SK-N-SH treated with all-trans-retinoic acid at 6 μM for 48 hours (cell line): Measurements from ENCODE around the gene MTNR1A.

Experiments
- ATAC-seq: fragments of 200-7000 bp; cut with Tn5 transposase; 3 replicates; pipeline ENCODE4 v1.9.1; 2020; ENCODE audit warnings: mild to moderate bottlenecking, moderate library complexity
- ARNTL ChIP-seq: fragments of 450-650 bp; formaldehyde crosslinking; IDR thresholded peaks from 2 replicates; pipeline ENCODE4 v1.5.0; 2020; ENCODE audit warnings: low read depth, mild to moderate bottlenecking, moderate library complexity, borderline replicate concordance
- BACH2 ChIP-seq: fragments of 250-450 bp; sonication (Bioruptor Pico); IDR thresholded peaks from 2 replicates; pipeline ENCODE4 v1.9.0; 2021; ENCODE audit warnings: mild to moderate bottlenecking, borderline replicate concordance
- CREB5 ChIP-seq: fragments of 250-450 bp; sonication (Bioruptor Pico); IDR thresholded peaks from 2 replicates; pipeline ENCODE4 v1.5.1; 2020; ENCODE audit warnings: low read depth, mild to moderate bottlenecking, moderate library complexity
- CSDC2 ChIP-seq: fragments of 250-450 bp; sonication (Bioruptor Pico); IDR thresholded peaks from 2 replicates; pipeline ENCODE4 v1.5.0; 2020; ENCODE audit warnings: mild to moderate bottlenecking, moderate library complexity
- CSRNP3 ChIP-seq: fragments of 250-450 bp; sonication (Bioruptor Pico); IDR thresholded peaks from 2 replicates; pipeline ENCODE4 v1.5.1; 2021; ENCODE audit warnings: mild to moderate bottlenecking, moderate library complexity
- ESRRG ChIP-seq: fragments of 250-450 bp; sonication (Bioruptor Pico); IDR thresholded peaks from 2 replicates; pipeline ENCODE4 v1.6.1; 2021; ENCODE audit warnings: mild to moderate bottlenecking
- ISL1 ChIP-seq: fragments of 250-450 bp; sonication (Bioruptor Pico); IDR thresholded peaks from 2 replicates; pipeline ENCODE4 v2.1.2; 2022; ENCODE audit warnings: mild to moderate bottlenecking, moderate library complexity
- OSR1 ChIP-seq: fragments of 250-450 bp; sonication (Bioruptor Pico); IDR thresholded peaks from 2 replicates; pipeline ENCODE4 v1.8.0; 2022; ENCODE audit warnings: moderate library complexity, mild to moderate bottlenecking, inconsistent platforms
- PATZ1 ChIP-seq: fragments of 250-450 bp; sonication (Bioruptor Pico); IDR thresholded peaks from 2 replicates; pipeline ENCODE4 v1.8.0; 2020; ENCODE audit warnings: mild to moderate bottlenecking, moderate library complexity, borderline replicate concordance
- POU6F1 ChIP-seq: fragments of 250-450 bp; sonication (Bioruptor Pico); IDR thresholded peaks from 2 replicates; pipeline ENCODE4 v1.8.0; 2021; ENCODE audit warnings: low read depth, mild to moderate bottlenecking, moderate library complexity, borderline replicate concordance
- PPARA ChIP-seq: fragments of 250-450 bp; sonication (Bioruptor Pico); IDR thresholded peaks from 2 replicates; pipeline ENCODE4 v1.5.0; 2020; ENCODE audit warnings: mild to moderate bottlenecking, borderline replicate concordance
- RARB ChIP-seq: fragments of 250-450 bp; sonication (Bioruptor Pico); IDR thresholded peaks from 2 replicates; pipeline ENCODE4 v1.8.0; 2021; ENCODE audit warnings: mild to moderate bottlenecking, moderate library complexity
- SNAI2 ChIP-seq: fragments of 250-450 bp; sonication (Bioruptor Pico); IDR thresholded peaks from 2 replicates; pipeline ENCODE4 v1.5.0; 2020; ENCODE audit warnings: mild to moderate bottlenecking, moderate library complexity
- TCF4 ChIP-seq: fragments of 250-450 bp; sonication (Bioruptor Pico); IDR thresholded peaks from 2 replicates; pipeline ENCODE4 v1.8.0; 2021; ENCODE audit warnings: mild to moderate bottlenecking, moderate library complexity, borderline replicate concordance
- TOX ChIP-seq: fragments of 250-450 bp; sonication (Bioruptor Pico); IDR thresholded peaks from 2 replicates; pipeline ENCODE4 v1.8.0; 2021; ENCODE audit warnings: mild to moderate bottlenecking, moderate library complexity, borderline replicate concordance
- TSHZ2 ChIP-seq: fragments of 250-450 bp; sonication (Bioruptor Pico); IDR thresholded peaks from 2 replicates; pipeline ENCODE4 v1.5.0; 2020; ENCODE audit warnings: mild to moderate bottlenecking, moderate library complexity
- ZC3H10 ChIP-seq: fragments of 250-450 bp; sonication (Bioruptor Pico); IDR thresholded peaks from 2 replicates; pipeline ENCODE4 v1.5.1; 2021; ENCODE audit warnings: mild to moderate bottlenecking, moderate library complexity
- ZFP30 ChIP-seq: fragments of 450-650 bp; formaldehyde crosslinking; IDR thresholded peaks from 2 replicates; pipeline ENCODE4 v1.5.0; 2022; ENCODE audit warnings: mild to moderate bottlenecking, moderate library complexity
- ZNF565 ChIP-seq: fragments of 450-650 bp; formaldehyde crosslinking; conservative IDR thresholded peaks from 2 replicates; pipeline ENCODE4 v1.5.0; 2020; ENCODE audit warnings: low read depth, mild to moderate bottlenecking, moderate library complexity
- ZNF70 ChIP-seq: fragments of 450-650 bp; formaldehyde crosslinking; IDR thresholded peaks from 2 replicates; pipeline ENCODE4 v1.5.0; 2020; ENCODE audit warnings: mild to moderate bottlenecking, moderate library complexity
- ZNF8 ChIP-seq: fragments of 450-650 bp; formaldehyde crosslinking; IDR thresholded peaks from 2 replicates; pipeline ENCODE4 v1.5.0; 2020; ENCODE audit warnings: mild to moderate bottlenecking, moderate library complexity

Gene MTNR1A

GRCh38 chr4:186486172-186486571, 69.2 kb downstream of the MTNR1A start:
- TF ChIP-seq TSHZ2 (CRISPR knock-in tag) (no peak), POU6F1 (CRISPR knock-in tag) (no peak), ZNF8 (CRISPR knock-in tag) (no peak), CSDC2 (CRISPR knock-in tag) (no peak), ZNF565 (no peak), CSRNP3 (CRISPR knock-in tag) (no peak), PPARA (no peak)
- peak; percentile 59 for ATAC-seq

- peak; percentile 81 for ATAC-seq
- TF ChIP-seq ARNTL (CRISPR knock-in tag) (no peak), ZNF8 (CRISPR knock-in tag) (no peak), PATZ1 (no peak), CSDC2 (CRISPR knock-in tag) (no peak), ZC3H10 (CRISPR knock-in tag) (no peak), RARB (CRISPR knock-in tag) (no peak), CREB5 (CRISPR knock-in tag) (no peak), ISL1 (CRISPR knock-in tag) (no peak), ZNF565 (no peak), TCF4 (no peak), BACH2 (CRISPR knock-in tag) (no peak), TOX (no peak), PPARA (no peak), ESRRG (CRISPR knock-in tag) (no peak), ZNF70 (CRISPR knock-in tag) (no peak), ZFP30 (CRISPR knock-in tag) (no peak), CSRNP3 (CRISPR knock-in tag) (no peak), OSR1 (CRISPR knock-in tag) (no peak), SNAI2 (CRISPR knock-in tag) (no peak)
Observed at GRCh38 chr4:186485561-186486062, 69.8 kb downstream of the MTNR1A start.

GRCh38 chr4:186485150-186485549, 70.2 kb downstream of the MTNR1A start:
- TF ChIP-seq TOX (no peak), ZC3H10 (CRISPR knock-in tag) (no peak), CREB5 (CRISPR knock-in tag) (no peak), ARNTL (CRISPR knock-in tag) (no peak), ZFP30 (CRISPR knock-in tag) (no peak), PPARA (no peak), RARB (CRISPR knock-in tag) (no peak), ZNF70 (CRISPR knock-in tag) (no peak), ZNF565 (no peak), PATZ1 (no peak), OSR1 (CRISPR knock-in tag) (no peak), SNAI2 (CRISPR knock-in tag) (no peak)
- ATAC-seq: no peak
